H1 (cell line): Measurements from ENCODE around the gene ARRB1.

Experiments used
- KDM1A ChIP-seq: fragments of 200-600, 300-600 bp; sonication (generic); IDR thresholded peaks from 2 replicates; pipeline ENCODE4 v1.7.1; 2016; ENCODE audit warnings: mild to moderate bottlenecking, low read length, borderline replicate concordance
- POLR2A ChIP-seq, 2 experiments: IDR thresholded peaks; 1 replicate in 1 of 2; 2 replicates in 1 of 2; pipeline ENCODE4 v1.6.1; 2011; ENCODE audit warnings: low read depth in 2 of 2, low read length in 2 of 2, mild to moderate bottlenecking in 2 of 2; ENCODE audit errors: control extremely low read depth in 1 of 2
- TF ChIP-seq, protein P1 (sequence below), 3 experiments: IDR thresholded peaks; 1 replicate in 2 of 3; 2 replicates in 1 of 3; pipeline versions ENCODE4 v1.5.1 to v1.6.1; 2011; ENCODE audit warnings: low read length in 3 of 3, mild to moderate bottlenecking in 3 of 3, inconsistent platforms in 2 of 3, low read depth in 1 of 3, moderate library complexity in 1 of 3; ENCODE audit not compliant: insufficient read depth in 1 of 3; ENCODE audit errors: control extremely low read depth in 1 of 3

DNA sequence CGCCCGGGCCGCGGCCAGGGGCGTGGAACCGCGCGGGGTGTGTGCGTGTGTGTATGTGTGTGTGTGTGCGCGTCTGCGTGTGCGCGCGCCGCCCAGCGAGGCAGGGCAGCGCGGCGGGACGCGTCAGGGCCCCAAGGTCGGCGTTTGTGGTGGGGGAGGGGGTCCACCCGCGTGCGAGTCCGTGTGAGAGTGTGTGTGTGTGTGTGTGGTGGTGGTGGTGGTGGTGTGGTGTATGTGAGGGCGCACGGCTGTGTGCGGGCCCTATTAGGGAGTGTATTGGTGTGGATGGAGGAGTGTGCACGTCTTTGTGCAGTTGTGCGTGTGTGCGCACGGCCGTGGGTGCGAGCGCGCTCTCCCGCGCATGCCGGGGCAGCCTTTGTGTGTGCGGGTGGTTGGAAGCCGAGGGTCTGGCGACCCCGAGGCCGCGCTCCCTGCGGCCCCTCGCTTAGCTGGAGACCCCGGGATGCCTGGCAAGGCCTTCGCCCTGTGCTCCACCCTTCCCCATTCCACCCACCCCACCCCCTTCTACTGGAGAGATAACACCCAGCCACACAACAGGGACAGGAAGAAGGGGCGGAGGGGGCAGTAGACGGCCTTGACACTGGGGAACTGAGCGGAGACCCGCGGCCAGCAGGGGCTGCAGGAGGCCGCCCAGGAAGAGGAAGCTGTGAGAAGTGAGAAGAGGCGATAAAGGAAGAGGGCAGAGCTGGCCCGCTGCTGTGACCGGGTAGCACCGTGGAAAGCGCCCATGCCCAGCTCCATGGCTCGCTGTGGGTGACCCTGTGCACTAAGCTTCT is 528 bp upstream of the ARRB1 start:
- TF ChIP-seq, protein P1, sequence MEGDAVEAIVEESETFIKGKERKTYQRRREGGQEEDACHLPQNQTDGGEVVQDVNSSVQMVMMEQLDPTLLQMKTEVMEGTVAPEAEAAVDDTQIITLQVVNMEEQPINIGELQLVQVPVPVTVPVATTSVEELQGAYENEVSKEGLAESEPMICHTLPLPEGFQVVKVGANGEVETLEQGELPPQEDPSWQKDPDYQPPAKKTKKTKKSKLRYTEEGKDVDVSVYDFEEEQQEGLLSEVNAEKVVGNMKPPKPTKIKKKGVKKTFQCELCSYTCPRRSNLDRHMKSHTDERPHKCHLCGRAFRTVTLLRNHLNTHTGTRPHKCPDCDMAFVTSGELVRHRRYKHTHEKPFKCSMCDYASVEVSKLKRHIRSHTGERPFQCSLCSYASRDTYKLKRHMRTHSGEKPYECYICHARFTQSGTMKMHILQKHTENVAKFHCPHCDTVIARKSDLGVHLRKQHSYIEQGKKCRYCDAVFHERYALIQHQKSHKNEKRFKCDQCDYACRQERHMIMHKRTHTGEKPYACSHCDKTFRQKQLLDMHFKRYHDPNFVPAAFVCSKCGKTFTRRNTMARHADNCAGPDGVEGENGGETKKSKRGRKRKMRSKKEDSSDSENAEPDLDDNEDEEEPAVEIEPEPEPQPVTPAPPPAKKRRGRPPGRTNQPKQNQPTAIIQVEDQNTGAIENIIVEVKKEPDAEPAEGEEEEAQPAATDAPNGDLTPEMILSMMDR (IDR thresholded peaks at IDR 0.05; ENCODE audit: control extremely low read depth in 1 of 3, insufficient read depth in 1 of 3, low read depth in 1 of 3, low read length in 3 of 3), result peak in 2 of 3 experiments; percentile 13 to 22; a peak in 2 of 4 replicates
- TF ChIP-seq KDM1A (no peak), POLR2A (IDR thresholded peaks at IDR 0.05; ENCODE audit: control extremely low read depth in 1 of 2, low read depth in 2 of 2, low read length in 2 of 2) (no peak)
